ENCODE data around the gene GRAMD1A.
"Not testable (repeated sequence)": the region's sequence is repeated elsewhere in the genome, so short reads cannot be mapped to it uniquely, and the experiment has no call there.

GRAMD1A gene

GRCh38 chr19:34967551-34967950 lies 32.6 kb upstream of the GRAMD1A start:
- no peak overlapping the region for H3K4me3 ChIP-seq (ENCODE audit: low read depth, low read length)
- in situ Hi-C loops (cut with HindIII; ENCODE audit: low sequenced_read_pairs), result no loop called here
- no peak for DNase-seq (ENCODE audit: low read depth)
- TF ChIP-seq, protein P1, sequence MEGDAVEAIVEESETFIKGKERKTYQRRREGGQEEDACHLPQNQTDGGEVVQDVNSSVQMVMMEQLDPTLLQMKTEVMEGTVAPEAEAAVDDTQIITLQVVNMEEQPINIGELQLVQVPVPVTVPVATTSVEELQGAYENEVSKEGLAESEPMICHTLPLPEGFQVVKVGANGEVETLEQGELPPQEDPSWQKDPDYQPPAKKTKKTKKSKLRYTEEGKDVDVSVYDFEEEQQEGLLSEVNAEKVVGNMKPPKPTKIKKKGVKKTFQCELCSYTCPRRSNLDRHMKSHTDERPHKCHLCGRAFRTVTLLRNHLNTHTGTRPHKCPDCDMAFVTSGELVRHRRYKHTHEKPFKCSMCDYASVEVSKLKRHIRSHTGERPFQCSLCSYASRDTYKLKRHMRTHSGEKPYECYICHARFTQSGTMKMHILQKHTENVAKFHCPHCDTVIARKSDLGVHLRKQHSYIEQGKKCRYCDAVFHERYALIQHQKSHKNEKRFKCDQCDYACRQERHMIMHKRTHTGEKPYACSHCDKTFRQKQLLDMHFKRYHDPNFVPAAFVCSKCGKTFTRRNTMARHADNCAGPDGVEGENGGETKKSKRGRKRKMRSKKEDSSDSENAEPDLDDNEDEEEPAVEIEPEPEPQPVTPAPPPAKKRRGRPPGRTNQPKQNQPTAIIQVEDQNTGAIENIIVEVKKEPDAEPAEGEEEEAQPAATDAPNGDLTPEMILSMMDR (IDR thresholded peaks at IDR 0.05; ENCODE audit: low read depth, low read length, missing control alignments), result no peak

DNA sequence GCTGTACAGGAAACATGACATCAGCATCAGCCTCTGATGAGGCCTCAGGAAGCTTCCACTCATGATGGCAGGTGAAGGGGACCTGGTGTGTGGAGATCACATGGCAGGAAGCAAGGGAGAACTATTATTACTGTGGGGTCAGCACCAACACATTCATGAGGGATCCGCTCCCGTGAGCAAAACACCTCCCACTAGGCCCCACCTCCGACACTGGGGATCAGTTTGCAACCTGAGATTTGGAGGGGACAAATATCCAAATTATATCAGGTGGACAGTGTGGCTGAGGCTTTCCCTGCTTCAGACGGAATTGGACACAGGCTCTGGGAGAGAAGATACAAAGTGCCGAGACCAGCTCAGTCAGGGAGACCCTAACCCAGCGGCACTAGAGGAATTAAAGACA lies 30.4 kb upstream of the GRAMD1A start:
- no peak for DNase-seq (ENCODE audit: low read depth)
- no peak overlapping the region for H3K4me3 ChIP-seq (ENCODE audit: low read depth, low read length)
- in situ Hi-C loops (cut with HindIII; ENCODE audit: low sequenced_read_pairs), result no loop called here
- TF ChIP-seq, protein P1 (IDR thresholded peaks at IDR 0.05; ENCODE audit: low read depth, low read length, missing control alignments), result no peak

GRCh38 chr19:34970185-34970780 lies 29.8 kb upstream of the GRAMD1A start:
- DNase-seq (ENCODE audit: low read depth); H3K4me3 ChIP-seq (ENCODE audit: low read depth, low read length); in situ Hi-C loops (cut with HindIII; ENCODE audit: low sequenced_read_pairs): not testable (repeated sequence)

DNA sequence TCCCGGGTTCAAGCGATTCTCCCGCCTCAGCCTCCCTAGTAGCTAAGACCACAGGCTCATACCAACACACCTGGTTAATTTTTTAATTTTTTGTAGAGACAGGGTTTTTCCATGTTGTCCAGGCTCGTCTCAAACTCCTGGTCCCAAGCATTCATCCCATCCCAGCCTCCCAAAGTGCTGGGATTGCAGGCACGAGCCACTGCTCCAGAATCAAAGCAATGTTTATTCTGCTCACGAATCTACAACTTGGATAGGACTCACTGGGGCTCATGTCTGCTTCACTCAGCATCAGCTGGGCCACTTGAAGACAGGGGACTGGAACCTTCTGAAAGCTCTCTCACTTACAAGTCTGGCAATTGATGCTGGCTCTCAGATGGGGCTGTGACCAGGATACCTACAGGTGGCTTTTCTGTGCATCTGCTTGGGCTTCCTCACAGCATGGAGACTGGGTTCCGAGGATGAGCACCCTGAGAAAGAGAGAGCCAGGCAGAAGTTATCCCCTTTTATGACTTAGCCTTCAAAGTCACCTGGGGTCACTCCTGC lies 27.9 kb upstream of the GRAMD1A start:
- TF ChIP-seq, protein P1 (IDR thresholded peaks at IDR 0.05; ENCODE audit: low read depth, low read length, missing control alignments), result no peak
- no peak overlapping the region for H3K4me3 ChIP-seq (ENCODE audit: low read depth, low read length)
- no peak for DNase-seq (ENCODE audit: low read depth)
- in situ Hi-C loops (cut with HindIII; ENCODE audit: low sequenced_read_pairs), result no loop called here

- no peak overlapping the region for H3K4me3 ChIP-seq (ENCODE audit: low read depth, low read length)
- no peak for DNase-seq (ENCODE audit: low read depth)
- in situ Hi-C loops (cut with HindIII; ENCODE audit: low sequenced_read_pairs), result no loop called here
- TF ChIP-seq, protein P1 (IDR thresholded peaks at IDR 0.05; ENCODE audit: low read depth, low read length, missing control alignments), result no peak
Measured at GRCh38 chr19:34974646-34975045, 25.5 kb upstream of the GRAMD1A start.

DNA sequence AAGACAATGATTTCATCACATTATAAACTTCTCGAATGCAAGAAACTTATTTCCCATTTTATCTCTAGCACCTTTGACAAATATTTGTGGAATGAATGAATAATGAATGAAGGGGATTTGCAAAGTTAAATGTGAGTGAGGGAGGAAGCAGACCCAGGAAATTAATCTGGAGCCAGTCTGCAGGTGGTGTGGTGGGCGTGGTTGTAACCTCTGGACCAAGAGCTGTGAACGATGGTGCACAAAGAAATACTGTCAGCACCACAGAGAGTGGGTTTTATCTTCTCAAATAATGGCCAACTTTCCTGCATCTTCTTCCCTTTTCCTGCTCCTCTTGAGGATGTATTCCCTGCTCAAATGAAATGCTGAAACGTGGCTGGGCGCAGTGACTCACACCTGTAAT lies 25.1 kb upstream of the GRAMD1A start:
- TF ChIP-seq, protein P1 (IDR thresholded peaks at IDR 0.05; ENCODE audit: low read depth, low read length, missing control alignments), result no peak
- DNase-seq (ENCODE audit: low read depth), result no peak
- in situ Hi-C loops (cut with HindIII; ENCODE audit: low sequenced_read_pairs), result no loop called here
- no peak overlapping the region for H3K4me3 ChIP-seq (ENCODE audit: low read depth, low read length)

GRCh38 chr19:34976611-34977010 lies 23.5 kb upstream of the GRAMD1A start:
- in situ Hi-C loops (cut with HindIII; ENCODE audit: low sequenced_read_pairs), result no loop called here

More at GRCh38 chr19:34976611-34977010, 23.5 kb upstream of the GRAMD1A start:
- no peak overlapping the region for H3K4me3 ChIP-seq (ENCODE audit: low read depth, low read length)
- TF ChIP-seq, protein P1 (IDR thresholded peaks at IDR 0.05; ENCODE audit: low read depth, low read length, missing control alignments), result no peak
- no peak for DNase-seq (ENCODE audit: low read depth)
